GM12878 (cell line): ENCODE data around the gene PSMD14. TPM values are rescaled to one million over a fixed set of nuclear protein-coding genes. Genes with fewer than 3 reads are reported as not detected.
A peak's percentile ranks its signal among the peaks of the same experiment; 100 is the strongest.

Experiments
- ATAC-seq: fragments of 200-7000 bp; cut with Tn5 transposase; 3 replicates; pipeline ENCODE4 v1.9.1; 2020; ENCODE audit warnings: mild to moderate bottlenecking, moderate library complexity
- BruUV-seq: library from RNA; stranded (reverse); fragments of 400-500 nt; replicated peaks from 2 replicates; lab custom pipeline; 2021; lab: Mats Ljungman, UMichigan
- CTCF ChIA-PET: fragments of 300-600 bp; sonication (Branson Sonifier 250); formaldehyde crosslinking; extraction: SDS; loops from one replicate; lab custom pipeline; 2021; ENCODE audit warnings: inconsistent platforms; lab: Yijun Ruan, JAX
- POLR2A ChIA-PET: fragments of 350-600 bp; formaldehyde crosslinking; extraction: SDS; loops from one replicate; lab custom pipeline; 2021; ENCODE audit warnings: inconsistent platforms; lab: Charles Lee
- RAD21 ChIA-PET: fragments of 300-600 bp; sonication (Branson Sonifier 250); formaldehyde crosslinking; loops from one replicate; lab custom pipeline; 2023; ENCODE audit warnings: antibody characterized with exemption; ENCODE audit not compliant: unreplicated experiment; lab: Charles Lee
- SMC1A ChIA-PET: fragments of 300-600 bp; sonication (Branson Sonifier 250); formaldehyde crosslinking; loops from one replicate; lab custom pipeline; 2023; ENCODE audit not compliant: unreplicated experiment, uncharacterized antibody; lab: Charles Lee
- DNase-seq: peaks from one replicate; pipeline ENCODE4 v3.0.0-alpha.2; 2011; ENCODE audit warnings: low read depth, low spot score
- FAIRE-seq: peaks from 3 replicates; lab custom pipeline; 2011; peaks lifted over from hg19 to GRCh38; lab: Jason Lieb, UNC
- H2AFZ ChIP-seq: 2 replicates; pipeline ENCODE4 v1.6.0; 2011; ENCODE audit warnings: low read depth, low read length, control low read depth; ENCODE audit not compliant: control insufficient read depth
- H3K27ac ChIP-seq: 2 replicates; pipeline ENCODE4 v1.5.1; 2011; ENCODE audit warnings: control low read depth; ENCODE audit not compliant: control insufficient read depth, insufficient read depth
- H3K27me3 ChIP-seq, 2 experiments: replicated peaks in 1 of 2; 2 replicates each; pipeline versions ENCODE4 v1.6.0 to v1.6.1; 2011; ENCODE audit warnings: low read length in 1 of 2; ENCODE audit not compliant: control insufficient read depth in 2 of 2, insufficient read depth in 2 of 2
- H3K36me3 ChIP-seq, 2 experiments: 2 replicates each; pipeline ENCODE4 v1.5.1; 2011; ENCODE audit warnings: low read length in 1 of 2; ENCODE audit not compliant: control insufficient read depth in 2 of 2, insufficient read depth in 2 of 2
- H3K4me1 ChIP-seq: 2 replicates; pipeline ENCODE4 v1.6.1; 2011; ENCODE audit warnings: mild to moderate bottlenecking, low read length, moderate library complexity, mixed read lengths; ENCODE audit not compliant: control insufficient read depth, insufficient read depth
- H3K4me2 ChIP-seq: 2 replicates; pipeline ENCODE4 v1.6.0; 2011; ENCODE audit warnings: control low read depth; ENCODE audit not compliant: control insufficient read depth, insufficient read depth
- H3K4me3 ChIP-seq: fragments of 200-600 bp; sonication (generic); 2 replicates; pipeline ENCODE4 v1.5.1; 2016
- H3K79me2 ChIP-seq: 2 replicates; pipeline ENCODE4 v1.6.0; 2011; ENCODE audit warnings: low read length; ENCODE audit not compliant: control insufficient read depth, insufficient read depth
- H3K9ac ChIP-seq: 2 replicates; pipeline ENCODE4 v1.8.0; 2011; ENCODE audit warnings: low read length, control low read depth, mixed read lengths; ENCODE audit not compliant: control insufficient read depth, insufficient read depth
- H3K9me3 ChIP-seq: replicated peaks from 3 replicates; pipeline ENCODE4 v1.5.1; 2011; ENCODE audit warnings: mild to moderate bottlenecking, low read length; ENCODE audit not compliant: control insufficient read depth, insufficient read depth
- H4K20me1 ChIP-seq: 2 replicates; pipeline ENCODE4 v1.6.0; 2011; ENCODE audit not compliant: control insufficient read depth, insufficient read depth
- CEBPZ ChIP-seq: fragments of 150-350 bp; IDR thresholded peaks from 2 replicates; pipeline ENCODE4 v1.6.1; 2016; ENCODE audit warnings: low read depth, low read length
- FOXM1 ChIP-seq: IDR thresholded peaks from 2 replicates; pipeline ENCODE4 v1.6.1; 2012; ENCODE audit warnings: low read depth, mild to moderate bottlenecking, inconsistent platforms, low read length, moderate library complexity
- LARP7 ChIP-seq: fragments of 450-650 bp; IDR thresholded peaks from 2 replicates; pipeline ENCODE4 v1.6.1; 2017; ENCODE audit warnings: mild to moderate bottlenecking
- ZNF24 ChIP-seq: fragments of 450-650 bp; IDR thresholded peaks from 2 replicates; pipeline ENCODE4 v1.6.1; 2017; ENCODE audit warnings: antibody characterized with exemption, mild to moderate bottlenecking
- ZNF274 ChIP-seq: IDR thresholded peaks from one replicate; pipeline ENCODE4 v1.8.0; 2011; ENCODE audit not compliant: insufficient read length, insufficient read depth
- WGBS: methylation state at CpG from one replicate; pipeline ENCODE4 v1.1.6; 2016; ENCODE audit warnings: low lambda C conversion rate; ENCODE audit not compliant: insufficient replicate concordance, insufficient coverage; ENCODE audit errors: missing lambda C conversion rate; 5-methylcytosine and 5-hydroxymethylcytosine counted together
- in situ Hi-C: fragments of 300-500 bp; cut with MboI; formaldehyde crosslinking; loops from 9 replicates; pipeline ENCODE4 v1.14.3; 2018; ENCODE audit warnings: mixed read lengths
- intact Hi-C: fragments of 100-400 bp; cut with micrococcal nuclease; formaldehyde crosslinking; loops from one replicate; pipeline ENCODE4 v1.14.2; 2022; ENCODE audit not compliant: unreplicated experiment
- polyA plus RNA-seq, 11 experiments: library from polyadenylated mRNA; depleted of rRNA in 4 of 11; unstranded in 6 of 11; stranded (reverse) in 5 of 11; fragments of >200 nt; fragmentation: Nextera tagmentation in 4 of 11; fragmentation: Illumina TruSeq in 1 of 11; extraction: Ambion mirVana in 4 of 11; extraction: Trizol in 1 of 11; gene quantifications; 1 replicate in 1 of 11; 2 replicates in 10 of 11; pipeline versions ENCODE4 v1.2.1 to v1.2.3, GENCODE V29; 2011 to 2016; ENCODE audit warnings: inconsistent platforms in 2 of 11, missing spikeins in 2 of 11, low read depth in 1 of 11
- total RNA-seq, 4 experiments: library from RNA; depleted of rRNA in 3 of 4; stranded (reverse); fragments of >200 nt in 3 of 4; fragmentation: Illumina TruSeq in 1 of 4; extraction: Trizol in 1 of 4; gene quantifications; 2 replicates each; pipeline versions ENCODE4 v1.2.1 to v1.2.3, GENCODE V29; 2013 to 2021
- TF ChIP-seq, protein P1 (sequence below): fragments of 450-650 bp; IDR thresholded peaks from 2 replicates; pipeline ENCODE4 v1.6.1; 2016; ENCODE audit warnings: mild to moderate bottlenecking

The PSMD14 gene
- total and polyA plus RNA-seq, 10 of the 15 experiments (the other 5 are each of a cell fraction or from before 2014, with no cell fraction given): 70.5 to 253 (median 127) TPM

DNA sequence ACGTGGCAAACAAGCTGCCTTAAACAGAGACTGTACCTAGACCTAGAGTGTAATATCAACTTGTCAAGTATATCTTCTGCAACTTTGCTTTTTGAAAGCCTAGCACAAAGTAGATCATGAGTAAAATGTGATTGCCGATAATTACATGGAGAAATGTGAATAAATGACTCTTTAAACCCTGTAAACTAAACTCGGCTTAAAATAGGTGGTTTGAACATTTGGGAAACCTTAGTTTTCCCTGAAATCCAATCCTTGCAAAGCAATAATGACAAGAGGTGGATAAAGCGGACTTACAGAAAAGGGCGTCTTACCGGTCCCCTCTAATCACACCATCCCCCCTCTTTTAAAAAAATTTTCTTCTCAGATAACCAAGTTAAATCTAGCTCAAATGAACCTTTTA lies 549 bp upstream of the PSMD14 start:
- WGBS: under 1% methylated on average over 6 of the region's 6 CpGs
- Histone ChIP-seq H3K27ac (peak overlapping the region; percentile 92), H2AFZ (peak overlapping the region; percentile 88), H3K4me3 (peak overlapping the region; percentile 86), H3K9ac (peak overlapping the region; percentile 95), H3K9me3 (no peaks in the 10 kb centered on the region; the same call in 1 of the 3 replicates), H3K4me1 (no peaks in the 10 kb centered on the region; the same call in 1 of the 2 replicates), H4K20me1 (no peaks in the 10 kb centered on the region), H3K4me2 (peak overlapping the region; percentile 46), H3K79me2 (peaks cover 52% of the 10 kb centered on the region), H3K27me3 (no peaks in the 10 kb centered on the region), H3K36me3 (no peaks in the 10 kb centered on the region; a peak in 1 of 4 replicates)
- no peak for ATAC-seq
- in situ Hi-C loops (no loop called here), intact Hi-C loops (loop anchor here (5.0 to 10.0 kb wide), 3 partner anchors 80 to 1007 kb away; partner anchors contain the start of gene IFIH1)
- SMC1A ChIA-PET: interaction anchor here (0.7 to 0.9 kb wide), 5 partner anchors 10 to 80 kb away, joined by 3 to 4 read pairs (median 3); no protein-coding TSS in a partner anchor
- DNase-seq: no peak
- RAD21 ChIA-PET: interaction anchor here (1.0 to 1.6 kb wide), 4 partner anchors 16 to 80 kb away, joined by 3 to 5 read pairs (median 4); no protein-coding TSS in a partner anchor
- TF ChIP-seq FOXM1 (no peak), ZNF24 (0 out of 2 replicates have a peak, but pooled peaks have one; percentile 15)
- TF ChIP-seq, protein P1, sequence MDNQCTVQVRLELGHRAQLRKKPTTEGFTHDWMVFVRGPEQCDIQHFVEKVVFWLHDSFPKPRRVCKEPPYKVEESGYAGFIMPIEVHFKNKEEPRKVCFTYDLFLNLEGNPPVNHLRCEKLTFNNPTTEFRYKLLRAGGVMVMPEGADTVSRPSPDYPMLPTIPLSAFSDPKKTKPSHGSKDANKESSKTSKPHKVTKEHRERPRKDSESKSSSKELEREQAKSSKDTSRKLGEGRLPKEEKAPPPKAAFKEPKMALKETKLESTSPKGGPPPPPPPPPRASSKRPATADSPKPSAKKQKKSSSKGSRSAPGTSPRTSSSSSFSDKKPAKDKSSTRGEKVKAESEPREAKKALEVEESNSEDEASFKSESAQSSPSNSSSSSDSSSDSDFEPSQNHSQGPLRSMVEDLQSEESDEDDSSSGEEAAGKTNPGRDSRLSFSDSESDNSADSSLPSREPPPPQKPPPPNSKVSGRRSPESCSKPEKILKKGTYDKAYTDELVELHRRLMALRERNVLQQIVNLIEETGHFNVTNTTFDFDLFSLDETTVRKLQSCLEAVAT: peak; percentile 99
- BruUV-seq: TSS peak; percentile 94
- no peak for FAIRE-seq
- CTCF ChIA-PET: no interaction called here
- POLR2A ChIA-PET: interaction anchor here (1.0 to 2.1 kb wide), 7 partner anchors 11 to 171 kb away, joined by 3 to 11 read pairs (median 5); no protein-coding TSS in a partner anchor

- no peak overlapping the region for H3K27ac ChIP-seq
- ChIA-PET CTCF (interaction anchor here (0.9 to 1.6 kb wide), 5 partner anchors 12 to 70 kb away, joined by 3 to 5 read pairs (median 3); no protein-coding TSS in a partner anchor), RAD21 (interaction anchor here (0.8 to 1.0 kb wide), 2 partner anchors 15 to 19 kb away, joined by 3 read pairs; no protein-coding TSS in a partner anchor), POLR2A (interaction anchor here (0.6 kb wide), 1 partner anchor 63 kb away, joined by 3 read pairs; no protein-coding TSS in a partner anchor), SMC1A (interaction anchor here (0.9 to 1.7 kb wide), 4 partner anchors 11 to 76 kb away, joined by 3 to 5 read pairs (median 4); no protein-coding TSS in a partner anchor)
- H2AFZ ChIP-seq: no peak overlapping the region
- FAIRE-seq (no peak), DNase-seq (no peak), ATAC-seq (no peak)
- in situ Hi-C loops: no loop called here
- H4K20me1 ChIP-seq: no peaks in the 10 kb centered on the region
- H3K36me3 ChIP-seq: peaks cover 0 to 8% of the 10 kb centered on the region in 2 experiments; a peak in 1 of 4 replicates
- H3K4me2 ChIP-seq: peak overlapping the region; percentile 30; the same call in 1 of the 2 replicates
- TF ChIP-seq ZNF274 (no peak), LARP7 (no peak), CEBPZ (no peak)
- no peaks in the 10 kb centered on the region; the same call in 1 of the 3 replicates for H3K9me3 ChIP-seq
- H3K27me3 ChIP-seq: no peaks in the 10 kb centered on the region
- no peak overlapping the region for H3K4me3 ChIP-seq
- intact Hi-C loops: no loop called here
- WGBS: 100% methylated on average over 3 of the region's 3 CpGs
- no peaks in the 10 kb centered on the region; the same call in 1 of the 2 replicates for H3K4me1 ChIP-seq
- no peak overlapping the region for H3K9ac ChIP-seq
- no TSS peak for BruUV-seq
- peaks cover 85% of the 10 kb centered on the region for H3K79me2 ChIP-seq
These were observed 4.8 kb downstream of the PSMD14 start for GRCh38 chr2:161312996-161313395.
